NCI-H2227 treated with DMSO at 0.1 percent for 48 hours (cell line): ENCODE results near the gene NEU3.
"Not testable (repeated sequence)": the region's sequence is repeated elsewhere in the genome, so short reads cannot be mapped to it uniquely, and the experiment has no call there.

Source experiments
- DNase-seq: peaks from one replicate; lab custom pipeline; 2025; lab: John Stamatoyannopoulos, UW

Gene NEU3, protein sequence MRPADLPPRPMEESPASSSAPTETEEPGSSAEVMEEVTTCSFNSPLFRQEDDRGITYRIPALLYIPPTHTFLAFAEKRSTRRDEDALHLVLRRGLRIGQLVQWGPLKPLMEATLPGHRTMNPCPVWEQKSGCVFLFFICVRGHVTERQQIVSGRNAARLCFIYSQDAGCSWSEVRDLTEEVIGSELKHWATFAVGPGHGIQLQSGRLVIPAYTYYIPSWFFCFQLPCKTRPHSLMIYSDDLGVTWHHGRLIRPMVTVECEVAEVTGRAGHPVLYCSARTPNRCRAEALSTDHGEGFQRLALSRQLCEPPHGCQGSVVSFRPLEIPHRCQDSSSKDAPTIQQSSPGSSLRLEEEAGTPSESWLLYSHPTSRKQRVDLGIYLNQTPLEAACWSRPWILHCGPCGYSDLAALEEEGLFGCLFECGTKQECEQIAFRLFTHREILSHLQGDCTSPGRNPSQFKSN

GRCh38 chr11:74988541-74989259 lies at the start of gene NEU3:
TSS of gene NEU3 (plus strand) at chr11:74988933. CDS start at chr11:74989061, 128 bp downstream.
- peak; percentile 89 for DNase-seq

GRCh38 chr11:74941492-74941891 lies 47.2 kb upstream of the NEU3 start:
- DNase-seq: no peak

DNA sequence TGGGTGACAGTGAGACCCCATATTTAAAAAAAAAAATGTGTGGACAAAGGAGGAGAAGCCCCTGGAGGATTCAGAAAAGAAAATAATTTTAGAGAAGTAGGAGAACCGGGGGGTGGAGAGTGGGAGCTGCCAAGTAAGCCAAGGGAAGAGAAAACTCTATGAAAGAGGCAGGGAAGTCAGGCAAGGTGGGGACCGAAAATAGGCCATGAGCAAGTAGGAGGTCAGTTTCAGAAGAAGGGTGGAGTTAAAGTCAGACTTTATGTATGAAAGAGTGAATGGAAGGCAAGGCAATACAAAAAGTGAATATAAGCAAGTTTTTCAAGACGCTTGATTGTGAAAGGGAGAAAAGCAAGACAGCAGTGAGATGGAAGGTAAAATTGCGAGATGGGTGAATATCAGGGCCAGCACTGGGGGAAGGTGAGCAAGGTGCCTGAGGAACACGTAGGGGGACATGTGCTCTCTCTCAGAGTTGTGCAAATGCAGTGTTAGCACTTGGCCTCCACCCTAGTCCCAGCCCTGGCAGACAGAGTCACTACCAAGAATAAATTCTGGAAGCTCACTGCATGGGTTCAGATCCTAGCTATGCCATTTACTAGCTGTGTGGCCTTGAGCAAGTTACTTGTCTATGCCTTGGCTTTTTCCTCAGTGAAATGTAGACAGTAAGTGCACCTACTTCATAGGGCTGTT lies 46.5 kb upstream of the NEU3 start:
- no peak for DNase-seq

GRCh38 chr11:74948546-74948897 lies 40.2 kb upstream of the NEU3 start:
- DNase-seq: peak; percentile 44

- peak; percentile 98 for DNase-seq
These were observed 39.6 kb upstream of the NEU3 start, which contains the start of the genes SPCS2 and XRRA1 for GRCh38 chr11:74948898-74949752. TSS of gene SPCS2 (plus strand) at chr11:74949266. CDS start at chr11:74949286, 20 bp downstream. TSS of gene XRRA1 (minus strand) at chr11:74949091. CDS start at chr11:74940878, 8,213 bp downstream.

- no peak for DNase-seq
These were observed 39.0 kb upstream of the NEU3 start for GRCh38 chr11:74949753-74950137.

GRCh38 chr11:74950374-74950969 lies 38.3 kb upstream of the NEU3 start:
- DNase-seq: no peak

GRCh38 chr11:74951226-74951625 lies 37.5 kb upstream of the NEU3 start:
- no peak for DNase-seq

GRCh38 chr11:74952752-74953151 lies 36.0 kb upstream of the NEU3 start:
- peak; percentile 65 for DNase-seq

GRCh38 chr11:74953451-74953850 lies 35.3 kb upstream of the NEU3 start:
- no peak for DNase-seq

DNA sequence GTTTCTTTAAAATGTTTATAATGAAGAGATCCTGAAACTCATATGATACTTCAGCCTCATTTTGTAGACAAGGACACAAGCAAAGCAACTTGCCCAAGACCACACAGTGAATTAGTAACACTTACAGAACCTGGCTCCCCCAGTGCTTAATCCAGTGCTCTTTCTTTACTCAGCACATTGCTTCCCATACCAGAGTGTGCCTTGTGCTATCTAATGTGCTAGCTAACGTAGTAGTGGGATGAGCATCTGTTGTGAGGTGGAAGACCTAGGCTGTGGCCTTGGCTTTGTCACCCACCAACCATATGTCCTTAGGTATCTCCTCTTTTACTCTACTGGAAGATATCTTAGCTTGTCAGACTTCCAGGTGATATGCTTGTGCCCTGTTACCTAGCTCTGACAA lies 34.5 kb upstream of the NEU3 start:
- DNase-seq: no peak

DNA sequence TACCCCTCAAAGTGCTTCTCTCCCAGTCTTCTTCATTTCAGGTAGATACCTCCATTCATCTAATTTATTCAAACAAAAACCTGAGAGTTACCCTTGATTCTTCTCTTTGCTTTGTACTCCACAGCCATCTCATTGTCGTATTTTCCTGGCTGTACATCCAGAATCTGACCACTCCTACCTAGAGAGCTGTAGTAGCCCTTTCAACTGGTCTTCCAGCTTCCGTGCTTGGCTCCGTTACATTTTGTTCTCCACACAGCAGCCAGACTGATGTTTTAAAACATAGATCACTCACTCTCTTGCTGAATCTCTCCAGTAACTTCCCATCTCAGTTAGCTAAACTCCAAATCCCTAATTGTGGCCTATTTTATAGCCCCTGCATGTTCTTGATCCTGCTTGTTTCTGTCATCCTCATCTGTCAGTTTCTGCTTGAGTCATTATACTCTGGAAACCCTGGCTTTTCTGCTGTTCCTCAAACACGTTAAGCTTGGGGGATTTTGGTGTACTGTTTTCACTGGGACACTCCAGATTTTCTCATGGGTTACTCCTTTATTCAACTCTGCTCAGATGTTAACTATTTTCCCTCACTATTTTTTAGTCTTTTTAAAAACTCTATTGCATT lies 32.2 kb upstream of the NEU3 start:
- no peak for DNase-seq

- DNase-seq: no peak
These were observed 30.6 kb upstream of the NEU3 start for GRCh38 chr11:74957937-74958629.

DNA sequence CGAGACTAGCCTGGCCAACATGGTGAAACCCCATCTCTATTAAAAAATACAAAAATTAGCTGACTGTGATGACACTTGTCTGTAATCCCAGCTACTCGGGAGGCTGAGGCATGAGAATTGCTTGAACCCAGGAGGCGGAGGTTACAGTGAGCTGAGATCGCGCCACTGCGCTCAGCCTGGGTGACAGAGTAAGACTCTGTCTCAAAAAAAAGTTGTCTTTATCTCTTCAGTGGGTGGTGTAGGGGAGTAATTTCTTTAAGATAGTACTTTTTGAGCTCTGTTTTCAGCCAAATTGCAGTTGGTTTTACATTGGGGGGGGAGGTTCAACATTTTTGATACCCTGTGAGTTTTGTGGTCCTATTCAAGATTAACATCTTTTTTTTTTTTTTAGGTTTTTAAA lies 28.6 kb upstream of the NEU3 start:
- DNase-seq: not testable (repeated sequence)

GRCh38 chr11:74966651-74967050 lies 22.1 kb upstream of the NEU3 start:
- DNase-seq: no peak

DNA sequence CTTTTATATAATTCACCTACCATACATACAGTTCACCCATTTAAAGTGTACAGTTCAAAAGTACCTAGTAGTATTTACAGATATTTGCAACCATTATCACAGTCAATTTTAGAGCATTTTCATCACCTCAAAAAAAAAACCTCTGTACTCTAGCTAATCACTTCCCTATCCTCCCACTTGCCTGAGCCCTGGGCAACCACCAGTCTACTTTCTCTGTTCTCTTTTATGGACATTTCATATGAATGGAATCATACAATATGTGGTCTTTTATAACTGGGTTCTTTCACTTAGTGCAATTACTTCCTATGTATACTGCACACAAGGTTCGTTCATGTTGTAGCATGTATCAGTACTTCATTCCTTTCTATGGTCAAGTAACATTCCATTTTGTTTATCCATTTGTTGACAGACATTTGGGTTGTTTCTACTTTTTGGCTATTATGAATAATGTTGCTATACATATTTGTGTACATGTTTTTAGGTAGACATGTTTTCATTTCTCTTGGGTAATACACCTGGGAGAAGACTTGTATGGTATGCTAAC lies 17.8 kb upstream of the NEU3 start:
- no peak for DNase-seq

- DNase-seq: no peak
These were observed 17.3 kb upstream of the NEU3 start for GRCh38 chr11:74971424-74971823.

DNA sequence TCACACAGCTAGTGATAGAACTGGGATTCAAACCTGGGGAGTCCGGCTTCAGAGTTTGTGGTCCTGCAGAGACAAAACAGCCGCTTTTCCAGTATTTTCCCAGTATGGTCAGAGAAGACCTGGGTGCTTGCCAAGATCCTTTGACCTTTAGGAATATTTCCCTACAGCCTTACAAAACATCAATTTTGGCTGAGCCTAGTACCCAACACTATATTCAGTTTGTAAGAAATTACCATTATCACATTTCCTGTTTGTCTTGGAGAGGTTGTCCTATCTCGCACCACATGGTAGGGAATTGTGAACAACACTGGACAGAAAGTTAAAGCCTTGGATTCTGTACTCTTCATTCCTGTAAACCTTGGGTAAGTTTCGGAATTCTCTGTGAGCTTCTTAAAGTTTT lies 10.7 kb upstream of the NEU3 start:
- no peak for DNase-seq

- no peak for DNase-seq
These were observed 8.1 kb upstream of the NEU3 start for GRCh38 chr11:74980634-74981033.

DNA sequence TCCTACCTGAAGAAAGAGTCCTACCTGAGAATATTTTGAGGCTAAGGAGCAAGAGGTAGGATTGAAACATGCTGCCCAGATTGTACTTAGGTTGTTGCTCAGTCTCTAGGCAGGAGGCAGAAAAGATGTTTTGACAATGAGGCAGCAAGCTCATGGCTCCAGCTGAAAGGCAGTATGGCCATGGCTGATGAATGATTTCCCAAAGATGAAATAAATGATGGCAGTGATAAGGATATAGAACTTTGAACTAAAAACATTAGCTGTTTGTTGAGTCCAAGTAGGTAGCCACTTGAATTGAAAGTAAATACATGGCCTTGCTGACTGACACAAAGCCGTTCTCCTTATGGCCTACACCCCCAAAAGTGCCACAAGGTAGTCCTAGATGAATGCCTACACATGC lies 6.8 kb upstream of the NEU3 start:
- no peak for DNase-seq
